Measurements from ENCODE around the gene PRSS21.

GRCh38 chr16:2833776-2834175 lies 16.7 kb downstream of the PRSS21 start:
- TF ChIP-seq FOXM1 (IDR thresholded peaks at IDR 0.05; ENCODE audit: low read depth) (no peak), USF2 (IDR thresholded peaks at IDR 0.05; ENCODE audit: borderline replicate concordance, low read depth, low read length) (no peak), RCOR1 (IDR thresholded peaks at IDR 0.05; ENCODE audit: low read length) (no peak), SMC3 (IDR thresholded peaks at IDR 0.05; ENCODE audit: low read depth, low read length) (no peak), POLR2AphosphoS5 (IDR thresholded peaks at IDR 0.05; ENCODE audit: low read depth, low read length) (no peak), RFX5 (IDR thresholded peaks at IDR 0.05; ENCODE audit: low read length) (no peak), TAF1 (IDR thresholded peaks at IDR 0.05; ENCODE audit: borderline replicate concordance, low read depth, low read length) (no peak), CTCF (IDR thresholded peaks at IDR 0.05) (no peak), TCF12 (IDR thresholded peaks at IDR 0.05) (no peak), JUND (IDR thresholded peaks at IDR 0.05) (no peak)
